ENCODE data around the gene RPS6KA1. TPM values are rescaled to one million over a fixed set of nuclear protein-coding genes. Genes with fewer than 3 reads are reported as not detected.
A peak's percentile ranks its signal among the peaks of the same experiment; 100 is the strongest.

Gene RPS6KA1
- polyA plus RNA-seq, 2 donors, result 9.6 to 15.0 TPM

- Histone ChIP-seq H3K4me3 (ENCODE audit: low read depth in 1 of 2, low read length in 2 of 2) (peak overlapping the region; percentile 39 to 46), H3K4me1 (ENCODE audit: control insufficient read depth in 2 of 2, insufficient read depth in 2 of 2, low read length in 1 of 2) (peaks cover 3 to 22% of the 10 kb centered on the region in 2 donors), H3K9me3 (ENCODE audit: control insufficient read depth in 2 of 2, insufficient read depth in 1 of 2, low read depth in 1 of 2, low read length in 1 of 2) (no peaks in the 10 kb centered on the region), H3K36me3 (ENCODE audit: control insufficient read depth in 2 of 2, insufficient read depth in 2 of 2, low read length in 1 of 2) (peaks cover 0 to 3% of the 10 kb centered on the region in 2 donors), H3K27me3 (ENCODE audit: control insufficient read depth in 1 of 2, insufficient read depth in 2 of 2, low read length in 2 of 2) (no peaks in the 10 kb centered on the region), H3K27ac (ENCODE audit: low read depth in 2 of 2, low read length in 1 of 2) (no peak overlapping the region)
- WGBS, 2 donors, result 60 to 71% methylated on average over 8 of the region's 8 CpGs
Observed at GRCh38 chr1:26546375-26546774, 16.8 kb downstream of the RPS6KA1 start.

DNA sequence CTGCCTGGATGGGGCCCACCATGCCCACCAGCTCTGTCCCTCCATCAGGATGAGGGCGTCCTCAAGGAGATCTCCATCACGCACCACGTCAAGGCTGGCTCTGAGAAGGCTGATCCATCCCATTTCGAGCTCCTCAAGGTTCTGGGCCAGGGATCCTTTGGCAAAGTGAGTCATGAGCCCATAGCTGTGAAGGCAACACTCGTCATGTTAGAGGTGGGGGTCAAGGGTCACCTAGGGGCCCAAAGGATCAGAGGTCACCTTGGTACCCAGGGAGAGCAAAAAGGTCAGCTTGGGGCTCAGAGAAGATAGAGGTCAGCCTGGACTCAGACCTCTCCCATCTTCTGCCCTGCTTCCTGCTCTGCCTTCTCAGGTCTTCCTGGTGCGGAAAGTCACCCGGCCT is 17.3 kb downstream of the RPS6KA1 start:
- no peak overlapping the region for H3K27ac ChIP-seq (ENCODE audit: low read depth in 2 of 2, low read length in 1 of 2)
- no peaks in the 10 kb centered on the region for H3K27me3 ChIP-seq (ENCODE audit: control insufficient read depth in 1 of 2, insufficient read depth in 2 of 2, low read length in 2 of 2)
- H3K4me1 ChIP-seq (ENCODE audit: control insufficient read depth in 2 of 2, insufficient read depth in 2 of 2, low read length in 1 of 2), result peaks cover 0 to 22% of the 10 kb centered on the region in 2 donors
- no peak overlapping the region for H3K4me3 ChIP-seq (ENCODE audit: low read depth in 1 of 2, low read length in 2 of 2)
- 93 to 94% methylated on average over 7 of the region's 7 CpGs for WGBS, 2 donors
- peaks cover 0 to 6% of the 10 kb centered on the region in 2 donors for H3K36me3 ChIP-seq (ENCODE audit: control insufficient read depth in 2 of 2, insufficient read depth in 2 of 2, low read length in 1 of 2)
- no peaks in the 10 kb centered on the region for H3K9me3 ChIP-seq (ENCODE audit: control insufficient read depth in 2 of 2, insufficient read depth in 1 of 2, low read depth in 1 of 2, low read length in 1 of 2)

DNA sequence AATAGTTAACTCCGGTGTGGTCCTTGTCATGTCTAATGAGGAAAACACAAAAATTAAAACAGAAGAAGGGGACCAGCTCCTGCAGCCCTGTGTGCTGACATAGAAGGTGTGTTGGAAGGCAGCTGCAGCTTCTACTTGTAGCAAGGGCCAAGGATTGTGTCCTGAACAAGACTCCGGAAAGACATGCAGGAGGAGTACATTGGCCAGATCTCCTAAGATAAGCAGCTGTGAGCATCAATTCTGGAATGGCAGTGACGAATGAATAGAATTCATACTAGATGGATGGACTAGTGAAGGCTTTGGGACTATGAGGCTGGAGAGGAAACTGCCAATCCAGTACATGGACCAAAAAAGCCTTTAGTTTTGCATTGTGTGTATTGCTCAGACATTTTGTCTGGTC is 19.3 kb downstream of the RPS6KA1 start:
- Histone ChIP-seq H3K27me3 (ENCODE audit: control insufficient read depth in 1 of 2, insufficient read depth in 2 of 2, low read length in 2 of 2) (no peaks in the 10 kb centered on the region), H3K4me3 (ENCODE audit: low read depth in 1 of 2, low read length in 2 of 2) (no peak overlapping the region), H3K36me3 (ENCODE audit: control insufficient read depth in 2 of 2, insufficient read depth in 2 of 2, low read length in 1 of 2) (peaks cover 0 to 12% of the 10 kb centered on the region in 2 donors), H3K4me1 (ENCODE audit: control insufficient read depth in 2 of 2, insufficient read depth in 2 of 2, low read length in 1 of 2) (peaks cover 0 to 15% of the 10 kb centered on the region in 2 donors), H3K9me3 (ENCODE audit: control insufficient read depth in 2 of 2, insufficient read depth in 1 of 2, low read depth in 1 of 2, low read length in 1 of 2) (no peaks in the 10 kb centered on the region), H3K27ac (ENCODE audit: low read depth in 2 of 2, low read length in 1 of 2) (no peak overlapping the region)
- WGBS, 2 donors, result 90 to 97% methylated on average over 3 of the region's 3 CpGs

DNA sequence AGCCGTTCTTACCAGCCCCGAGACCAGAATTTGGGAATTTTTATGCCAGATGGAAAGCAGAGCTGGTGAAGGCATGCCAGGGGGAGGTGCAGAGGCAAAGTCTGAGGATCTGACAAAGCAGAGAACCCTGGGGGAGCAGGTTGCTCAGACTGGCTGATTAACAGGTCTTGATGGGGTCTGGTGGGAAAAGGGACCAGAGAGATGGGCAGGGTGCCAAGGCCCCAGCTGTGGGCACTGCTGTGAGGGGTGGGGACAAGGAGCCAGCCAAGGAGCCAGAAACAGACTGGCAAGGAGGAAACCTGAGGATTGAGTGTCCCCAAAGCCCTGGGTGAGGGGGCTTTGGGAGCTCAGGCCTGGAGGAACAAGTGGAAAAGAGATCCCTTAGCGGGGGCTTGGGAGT is 21.4 kb downstream of the RPS6KA1 start:
- H3K4me1 ChIP-seq (ENCODE audit: control insufficient read depth in 2 of 2, insufficient read depth in 2 of 2, low read length in 1 of 2), result peaks cover 0 to 8% of the 10 kb centered on the region in 2 donors
- WGBS, 2 donors, result 93 to 95% methylated on average over 3 of the region's 3 CpGs
- no peak overlapping the region for H3K27ac ChIP-seq (ENCODE audit: low read depth in 2 of 2, low read length in 1 of 2)

DNA sequence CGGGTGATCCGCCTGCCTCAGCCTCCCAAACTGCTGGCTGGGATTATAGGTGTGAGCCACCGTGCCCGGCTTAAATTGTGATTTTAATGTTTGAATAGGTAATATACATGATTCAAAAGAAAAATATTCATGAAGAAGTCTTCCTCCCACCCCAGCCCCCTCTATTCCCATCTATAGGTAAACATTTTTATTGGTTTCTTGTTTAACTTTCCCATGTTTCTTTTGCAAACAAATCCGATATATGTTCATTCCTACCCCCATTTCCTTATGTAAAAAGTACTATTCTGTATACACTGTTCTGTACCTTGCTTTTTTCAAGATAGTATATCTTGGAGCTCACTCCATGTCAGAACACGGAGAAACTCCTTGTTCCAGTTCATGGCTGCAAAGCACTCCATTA is 23.2 kb downstream of the RPS6KA1 start:
- WGBS, 2 donors, result 90 to 94% methylated on average over 6 of the region's 6 CpGs
- H3K36me3 ChIP-seq (ENCODE audit: control insufficient read depth in 2 of 2, insufficient read depth in 2 of 2, low read length in 1 of 2), result peaks cover 5 to 16% of the 10 kb centered on the region in 2 donors

More for the DNA sequence above, 21.4 kb downstream of the RPS6KA1 start:
- H3K4me3 ChIP-seq (ENCODE audit: low read depth in 1 of 2, low read length in 2 of 2), result no peak overlapping the region
- no peaks in the 10 kb centered on the region for H3K27me3 ChIP-seq (ENCODE audit: control insufficient read depth in 1 of 2, insufficient read depth in 2 of 2, low read length in 2 of 2)
- H3K9me3 ChIP-seq (ENCODE audit: control insufficient read depth in 2 of 2, insufficient read depth in 1 of 2, low read depth in 1 of 2, low read length in 1 of 2), result no peaks in the 10 kb centered on the region
- H3K36me3 ChIP-seq (ENCODE audit: control insufficient read depth in 2 of 2, insufficient read depth in 2 of 2, low read length in 1 of 2), result peaks cover 5 to 16% of the 10 kb centered on the region in 2 donors

DNA sequence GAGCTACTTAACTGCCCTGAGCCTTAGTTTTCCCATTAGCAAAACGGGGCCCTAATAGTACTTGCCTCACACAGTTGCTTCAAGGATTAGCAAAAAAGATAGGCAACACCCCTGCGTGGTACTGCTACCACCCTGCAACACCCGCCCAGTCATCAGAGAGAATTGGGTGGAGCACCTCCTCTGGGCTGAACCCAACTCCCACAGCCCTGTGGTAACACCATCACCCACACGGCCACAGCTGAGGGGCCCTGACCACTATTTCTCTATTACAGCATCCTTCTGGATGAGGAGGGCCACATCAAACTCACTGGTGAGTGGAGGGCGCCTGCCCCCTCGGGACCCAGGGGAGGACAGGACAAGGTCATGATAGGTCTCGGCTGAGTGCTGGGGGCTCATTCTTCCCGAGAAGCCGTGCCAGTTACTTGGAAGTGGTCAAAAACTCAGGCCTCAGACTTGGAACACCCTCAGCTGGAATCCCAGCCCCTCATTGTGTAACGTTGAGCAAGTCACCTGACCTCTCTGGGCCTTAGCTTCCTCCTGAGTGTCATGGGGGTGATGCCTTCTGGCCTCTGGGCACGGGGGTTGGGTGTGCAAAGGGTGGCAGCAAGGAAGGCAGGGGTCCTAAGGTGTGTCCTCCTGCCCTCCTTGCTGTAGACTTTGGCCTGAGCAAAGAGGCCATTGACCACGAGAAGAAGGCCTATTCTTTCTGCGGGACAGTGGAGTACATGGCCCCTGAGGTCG is 24.6 kb downstream of the RPS6KA1 start:
- Histone ChIP-seq H3K36me3 (ENCODE audit: control insufficient read depth in 2 of 2, insufficient read depth in 2 of 2, low read length in 1 of 2) (peaks cover 5 to 24% of the 10 kb centered on the region in 2 donors), H3K4me3 (ENCODE audit: low read depth in 1 of 2, low read length in 2 of 2) (no peak overlapping the region), H3K27me3 (ENCODE audit: control insufficient read depth in 1 of 2, insufficient read depth in 2 of 2, low read length in 2 of 2) (no peaks in the 10 kb centered on the region), H3K27ac (ENCODE audit: low read depth in 2 of 2, low read length in 1 of 2) (no peak overlapping the region), H3K9me3 (ENCODE audit: control insufficient read depth in 2 of 2, insufficient read depth in 1 of 2, low read depth in 1 of 2, low read length in 1 of 2) (no peaks in the 10 kb centered on the region), H3K4me1 (ENCODE audit: control insufficient read depth in 2 of 2, insufficient read depth in 2 of 2, low read length in 1 of 2) (no peaks in the 10 kb centered on the region)
- 79 to 83% methylated on average over 14 of the region's 14 CpGs for WGBS, 2 donors

More for the DNA sequence above, 23.2 kb downstream of the RPS6KA1 start:
- Histone ChIP-seq H3K4me3 (ENCODE audit: low read depth in 1 of 2, low read length in 2 of 2) (no peak overlapping the region), H3K4me1 (ENCODE audit: control insufficient read depth in 2 of 2, insufficient read depth in 2 of 2, low read length in 1 of 2) (no peaks in the 10 kb centered on the region), H3K9me3 (ENCODE audit: control insufficient read depth in 2 of 2, insufficient read depth in 1 of 2, low read depth in 1 of 2, low read length in 1 of 2) (no peaks in the 10 kb centered on the region), H3K27me3 (ENCODE audit: control insufficient read depth in 1 of 2, insufficient read depth in 2 of 2, low read length in 2 of 2) (no peaks in the 10 kb centered on the region), H3K27ac (ENCODE audit: low read depth in 2 of 2, low read length in 1 of 2) (no peak overlapping the region)

GRCh38 chr1:26554781-26555180 is 25.2 kb downstream of the RPS6KA1 start:
- no peaks in the 10 kb centered on the region for H3K9me3 ChIP-seq (ENCODE audit: control insufficient read depth in 2 of 2, insufficient read depth in 1 of 2, low read depth in 1 of 2, low read length in 1 of 2)
- 93 to 94% methylated on average over 10 of the region's 10 CpGs for WGBS, 2 donors
- H3K4me1 ChIP-seq (ENCODE audit: control insufficient read depth in 2 of 2, insufficient read depth in 2 of 2, low read length in 1 of 2), result no peaks in the 10 kb centered on the region
- no peak overlapping the region for H3K4me3 ChIP-seq (ENCODE audit: low read depth in 1 of 2, low read length in 2 of 2)
- H3K27me3 ChIP-seq (ENCODE audit: control insufficient read depth in 1 of 2, insufficient read depth in 2 of 2, low read length in 2 of 2), result no peaks in the 10 kb centered on the region
- H3K36me3 ChIP-seq (ENCODE audit: control insufficient read depth in 2 of 2, insufficient read depth in 2 of 2, low read length in 1 of 2), result peaks cover 5 to 24% of the 10 kb centered on the region in 2 donors
- no peak overlapping the region for H3K27ac ChIP-seq (ENCODE audit: low read depth in 2 of 2, low read length in 1 of 2)

GRCh38 chr1:26555550-26555981 is 26.0 kb downstream of the RPS6KA1 start:
- WGBS, 2 donors, result 70 to 71% methylated on average over 11 of the region's 11 CpGs
- Histone ChIP-seq H3K9me3 (ENCODE audit: control insufficient read depth in 2 of 2, insufficient read depth in 1 of 2, low read depth in 1 of 2, low read length in 1 of 2) (no peaks in the 10 kb centered on the region), H3K27me3 (ENCODE audit: control insufficient read depth in 1 of 2, insufficient read depth in 2 of 2, low read length in 2 of 2) (no peaks in the 10 kb centered on the region), H3K4me3 (ENCODE audit: low read depth in 1 of 2, low read length in 2 of 2) (no peak overlapping the region), H3K4me1 (ENCODE audit: control insufficient read depth in 2 of 2, insufficient read depth in 2 of 2, low read length in 1 of 2) (no peaks in the 10 kb centered on the region), H3K36me3 (ENCODE audit: control insufficient read depth in 2 of 2, insufficient read depth in 2 of 2, low read length in 1 of 2) (peaks cover 5 to 30% of the 10 kb centered on the region in 2 donors), H3K27ac (ENCODE audit: low read depth in 2 of 2, low read length in 1 of 2) (no peak overlapping the region)

DNA sequence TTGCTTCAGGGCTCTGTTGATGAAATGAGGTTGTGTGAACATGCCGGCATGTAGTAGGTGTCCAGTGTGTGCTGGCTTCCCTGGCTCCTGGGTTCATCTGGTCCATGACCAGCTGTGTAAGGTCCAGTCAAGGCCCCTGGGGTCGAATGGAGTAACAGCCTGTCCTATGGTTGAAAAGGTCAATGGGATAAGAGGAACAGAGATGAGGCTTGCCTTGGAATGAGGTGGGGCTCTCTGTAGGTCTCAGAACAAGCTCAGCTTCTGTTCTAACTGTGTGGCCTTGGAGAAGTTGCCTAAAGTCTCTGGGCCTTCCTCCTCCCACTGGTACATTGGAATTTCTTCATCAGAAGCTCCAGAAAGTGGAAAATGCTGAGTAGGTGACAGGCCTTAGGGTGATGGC is 26.6 kb downstream of the RPS6KA1 start:
- Histone ChIP-seq H3K27ac (ENCODE audit: low read depth in 2 of 2, low read length in 1 of 2) (no peak overlapping the region), H3K36me3 (ENCODE audit: control insufficient read depth in 2 of 2, insufficient read depth in 2 of 2, low read length in 1 of 2) (peaks cover 5 to 36% of the 10 kb centered on the region in 2 donors), H3K4me3 (ENCODE audit: low read depth in 1 of 2, low read length in 2 of 2) (no peak overlapping the region), H3K27me3 (ENCODE audit: control insufficient read depth in 1 of 2, insufficient read depth in 2 of 2, low read length in 2 of 2) (no peaks in the 10 kb centered on the region), H3K9me3 (ENCODE audit: control insufficient read depth in 2 of 2, insufficient read depth in 1 of 2, low read depth in 1 of 2, low read length in 1 of 2) (no peaks in the 10 kb centered on the region), H3K4me1 (ENCODE audit: control insufficient read depth in 2 of 2, insufficient read depth in 2 of 2, low read length in 1 of 2) (no peaks in the 10 kb centered on the region)
- WGBS, 2 donors, result 74 to 83% methylated on average over 2 of the region's 2 CpGs

DNA sequence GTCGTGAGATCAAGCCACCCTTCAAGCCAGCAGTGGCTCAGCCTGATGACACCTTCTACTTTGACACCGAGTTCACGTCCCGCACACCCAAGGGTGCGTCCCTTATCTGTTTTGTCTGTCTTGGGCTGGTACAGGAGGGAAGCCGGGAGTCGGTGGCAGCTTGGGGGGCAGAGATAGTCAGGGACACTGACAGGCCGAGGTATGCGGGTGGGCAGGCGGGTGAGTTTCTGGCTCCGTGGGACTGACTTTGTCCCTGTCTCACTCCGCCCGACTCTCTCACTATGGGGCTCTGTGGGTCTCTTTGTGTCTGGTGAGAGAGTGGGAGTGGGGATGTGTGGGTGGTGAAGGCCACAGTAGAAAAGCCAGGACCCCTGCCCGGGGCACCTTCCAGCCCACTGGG is 27.4 kb downstream of the RPS6KA1 start:
- Histone ChIP-seq H3K27me3 (ENCODE audit: control insufficient read depth in 1 of 2, insufficient read depth in 2 of 2, low read length in 2 of 2) (no peaks in the 10 kb centered on the region), H3K27ac (ENCODE audit: low read depth in 2 of 2, low read length in 1 of 2) (no peak overlapping the region), H3K36me3 (ENCODE audit: control insufficient read depth in 2 of 2, insufficient read depth in 2 of 2, low read length in 1 of 2) (peaks cover 5 to 39% of the 10 kb centered on the region in 2 donors), H3K4me1 (ENCODE audit: control insufficient read depth in 2 of 2, insufficient read depth in 2 of 2, low read length in 1 of 2) (no peaks in the 10 kb centered on the region), H3K9me3 (ENCODE audit: control insufficient read depth in 2 of 2, insufficient read depth in 1 of 2, low read depth in 1 of 2, low read length in 1 of 2) (no peaks in the 10 kb centered on the region), H3K4me3 (ENCODE audit: low read depth in 1 of 2, low read length in 2 of 2) (no peak overlapping the region)
- 95 to 98% methylated on average over 14 of the region's 14 CpGs for WGBS, 2 donors

Measured in esophagus (tissue), 2 donors.